Mesenchymal stem cell (in vitro differentiated cells and primary cell): ENCODE data around the gene FCAR. TPM values are rescaled to one million over a fixed set of nuclear protein-coding genes. Genes with fewer than 3 reads are reported as not detected.
"Not testable (repeated sequence)": the region's sequence is repeated elsewhere in the genome, so short reads cannot be mapped to it uniquely, and the experiment has no call there.

Experiments used
- DNase-seq: peaks from one replicate; pipeline ENCODE4 v3.0.0-alpha.2; 2013
- H2AFZ ChIP-seq: one replicate; pipeline ENCODE4 v1.6.1; 2013; ENCODE audit warnings: low read depth, mild to moderate bottlenecking, control low read depth, inconsistent platforms, low read length, moderate library complexity
- H2AK5ac ChIP-seq: 2 replicates; pipeline ENCODE4 v1.6.1; 2013; ENCODE audit warnings: low read length, moderate library complexity, mild to moderate bottlenecking, inconsistent platforms; ENCODE audit not compliant: severe bottlenecking
- H2BK120ac ChIP-seq: one replicate; pipeline ENCODE4 v1.6.1; 2013; ENCODE audit warnings: low read depth, mild to moderate bottlenecking, inconsistent platforms, low read length, moderate library complexity
- H2BK12ac ChIP-seq, 2 experiments: one replicate each; pipeline ENCODE4 v1.6.1; 2013; ENCODE audit warnings: inconsistent platforms in 2 of 2, low read length in 2 of 2, mild to moderate bottlenecking in 2 of 2, moderate library complexity in 2 of 2, control low read depth in 1 of 2
- H2BK15ac ChIP-seq: one replicate; pipeline ENCODE4 v1.6.1; 2013; ENCODE audit warnings: mild to moderate bottlenecking, low read depth, inconsistent platforms; ENCODE audit not compliant: poor library complexity, severe bottlenecking
- H2BK5ac ChIP-seq: 2 replicates; pipeline ENCODE4 v1.6.1; 2013; ENCODE audit warnings: low read depth, mild to moderate bottlenecking, low read length, control low read depth, inconsistent platforms; ENCODE audit not compliant: poor library complexity, severe bottlenecking
- H3K14ac ChIP-seq, 2 experiments: one replicate each; pipeline ENCODE4 v1.6.1; 2013; ENCODE audit warnings: inconsistent platforms in 2 of 2, low read length in 2 of 2, control low read depth in 1 of 2, mild to moderate bottlenecking in 1 of 2, moderate library complexity in 1 of 2
- H3K18ac ChIP-seq, 2 experiments: one replicate each; pipeline ENCODE4 v1.6.1; 2013; ENCODE audit warnings: inconsistent platforms in 2 of 2, low read length in 2 of 2, control low read depth in 1 of 2, low read depth in 1 of 2, mild to moderate bottlenecking in 1 of 2
- H3K23ac ChIP-seq, 2 experiments: one replicate each; pipeline ENCODE4 v1.6.1; 2013; ENCODE audit warnings: inconsistent platforms in 2 of 2, low read length in 2 of 2, mild to moderate bottlenecking in 2 of 2, moderate library complexity in 2 of 2, control low read depth in 1 of 2
- H3K27ac ChIP-seq: 2 replicates; pipeline ENCODE4 v1.5.1; 2013; ENCODE audit warnings: mild to moderate bottlenecking, moderate library complexity, low read length, control low read depth, inconsistent platforms; ENCODE audit not compliant: poor library complexity, severe bottlenecking
- H3K27me3 ChIP-seq, 2 experiments: 2 replicates each; pipeline versions ENCODE4 v1.6.1 to v1.7.0; 2013; ENCODE audit warnings: low read length in 2 of 2, mild to moderate bottlenecking in 2 of 2, moderate library complexity in 2 of 2, control low read depth in 1 of 2, inconsistent platforms in 1 of 2; ENCODE audit not compliant: control insufficient read depth in 1 of 2, insufficient read depth in 1 of 2
- H3K36me3 ChIP-seq, 2 experiments: 2 replicates each; pipeline versions ENCODE4 v1.6.1 to v1.7.0; 2013; ENCODE audit warnings: low read length in 2 of 2, control low read depth in 1 of 2, inconsistent platforms in 1 of 2, low read depth in 1 of 2, mild to moderate bottlenecking in 1 of 2; ENCODE audit not compliant: insufficient read depth in 2 of 2, control insufficient read depth in 1 of 2
- H3K4ac ChIP-seq, 2 experiments: one replicate each; pipeline ENCODE4 v1.6.1; 2013; ENCODE audit warnings: inconsistent platforms in 2 of 2, low read length in 2 of 2, mild to moderate bottlenecking in 2 of 2, moderate library complexity in 2 of 2, control low read depth in 1 of 2, low read depth in 1 of 2
- H3K4me1 ChIP-seq: 2 replicates; pipeline ENCODE4 v1.6.1; 2013; ENCODE audit warnings: low read depth, low read length, control low read depth; ENCODE audit not compliant: control insufficient read depth, insufficient read depth
- H3K4me2 ChIP-seq: 2 replicates; pipeline ENCODE4 v1.6.1; 2013; ENCODE audit warnings: low read length, mild to moderate bottlenecking, inconsistent platforms; ENCODE audit not compliant: poor library complexity, severe bottlenecking
- H3K4me3 ChIP-seq, 2 experiments: 2 replicates each; pipeline versions ENCODE4 v1.5.1 to v1.7.0; 2013; ENCODE audit warnings: low read length in 2 of 2, mild to moderate bottlenecking in 2 of 2, control low read depth in 1 of 2, low read depth in 1 of 2; ENCODE audit not compliant: insufficient read depth in 1 of 2
- H3K79me1 ChIP-seq: replicated peaks from 2 replicates; pipeline ENCODE4 v1.6.1; 2013; ENCODE audit warnings: mild to moderate bottlenecking, control low read depth, low read length, inconsistent platforms; ENCODE audit not compliant: poor library complexity, severe bottlenecking
- H3K9ac ChIP-seq: 2 replicates; pipeline ENCODE4 v1.7.0; 2013; ENCODE audit warnings: mild to moderate bottlenecking, low read length, moderate library complexity
- H3K9me3 ChIP-seq: 2 replicates; pipeline ENCODE4 v1.7.0; 2013; ENCODE audit warnings: mild to moderate bottlenecking, low read length; ENCODE audit not compliant: control insufficient read depth
- H4K8ac ChIP-seq: one replicate; pipeline ENCODE4 v1.6.1; 2013; ENCODE audit warnings: inconsistent platforms, mild to moderate bottlenecking, low read length, moderate library complexity
- H4K91ac ChIP-seq: one replicate; pipeline ENCODE4 v1.6.1; 2013; ENCODE audit warnings: mild to moderate bottlenecking, low read length, inconsistent platforms
- WGBS: methylation state at CpG from one replicate; pipeline ENCODE4 v1.1.7; 2013; ENCODE audit warnings: mixed read lengths; 5-methylcytosine and 5-hydroxymethylcytosine counted together
- small RNA-seq: library from polyadenylated mRNA; stranded (forward); fragments of <200 nt; extraction: miRNeasy Mini kit (QIAGEN cat#:217004); gene quantifications from one replicate; pipeline ENCODE3, GENCODE V24; 2013; ENCODE audit warnings: low read depth

The FCAR gene

DNA sequence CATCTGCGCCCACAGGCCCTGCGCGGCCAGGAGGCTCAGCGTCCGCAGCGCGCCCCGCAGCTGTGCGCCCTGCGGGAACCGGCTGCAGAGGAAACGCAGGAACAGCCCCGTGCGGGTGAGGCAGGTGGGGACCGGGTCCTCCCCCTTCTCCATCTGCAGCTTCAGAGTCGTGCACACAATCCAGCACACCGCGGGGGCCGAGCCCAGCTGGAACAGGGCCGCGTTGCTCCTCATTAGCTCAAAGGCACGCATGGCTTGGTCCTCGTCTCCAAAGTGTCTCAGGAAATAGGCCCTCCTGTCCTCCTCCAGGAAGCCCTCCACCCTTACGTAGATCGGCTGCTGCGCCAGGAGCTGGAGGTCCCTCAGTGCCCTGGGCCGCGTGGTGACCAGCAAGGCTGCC is 65.5 kb downstream of the FCAR start:
- not testable (repeated sequence) for H3K27ac ChIP-seq

More for the DNA sequence above, 65.5 kb downstream of the FCAR start:
- not testable (repeated sequence) for H2BK120ac ChIP-seq, H2AK5ac ChIP-seq, H3K4ac ChIP-seq, H3K4me2 ChIP-seq, DNase-seq, H4K91ac ChIP-seq, H2AFZ ChIP-seq, H3K4me1 ChIP-seq, H4K8ac ChIP-seq, H3K79me1 ChIP-seq, H3K9ac ChIP-seq, H3K18ac ChIP-seq, H3K27me3 ChIP-seq, H3K14ac ChIP-seq, H3K9me3 ChIP-seq, H2BK5ac ChIP-seq, H2BK15ac ChIP-seq, H2BK12ac ChIP-seq, H3K23ac ChIP-seq, H3K36me3 ChIP-seq, H3K4me3 ChIP-seq
- WGBS, result 83% methylated on average over 7 of the region's 28 CpGs

Small RNAs within 50 kb of the gene (small RNA-seq; reads per million reads assigned to genes)
- not detected for gene RNU6-222P
